Right lobe of liver (tissue), 6 donors: ENCODE data around the gene RABL6. TPM values are rescaled to one million over a fixed set of nuclear protein-coding genes. Genes with fewer than 3 reads are reported as not detected.

Experiments
- ATAC-seq, 4 donors: fragments of 200-7000 bp; cut with Tn5 transposase; one replicate each; pipeline ENCODE4 v1.9.1; 2020; ENCODE audit warnings: mild to moderate bottlenecking in 4 of 4, moderate library complexity in 4 of 4
- DNase-seq, 3 donors: peaks; one replicate each; pipeline ENCODE4 v3.0.0-alpha.2; 2020
- H3K27ac ChIP-seq, 3 donors: fragments of 200-600 bp; one replicate each; pipeline ENCODE4 v1.8.0; 2022
- H3K27me3 ChIP-seq, 2 donors: fragments of 200-600 bp; one replicate each; pipeline ENCODE4 v1.8.0; 2022
- H3K36me3 ChIP-seq, 4 donors: fragments of 200-600 bp; sonication (generic) in 1 of 4; one replicate each; pipeline versions ENCODE4 v1.5.1 to v1.8.0; 2017 to 2022; ENCODE audit warnings: control low read depth in 1 of 4
- H3K4me1 ChIP-seq, 4 donors: fragments of 200-600 bp; sonication (generic) in 1 of 4; one replicate each; pipeline versions ENCODE4 v1.5.1 to v1.8.0; 2017 to 2022; ENCODE audit warnings: control low read depth in 1 of 4
- H3K4me3 ChIP-seq, 3 donors: fragments of 200-600 bp; one replicate each; pipeline ENCODE4 v1.8.0; 2022
- H3K9me3 ChIP-seq, 4 donors: fragments of 200-600 bp; sonication (generic) in 1 of 4; one replicate each; pipeline versions ENCODE4 v1.5.1 to v1.8.0; 2017 to 2022; ENCODE audit warnings: control low read depth in 1 of 4
- POLR2A ChIP-seq: fragments of 450-650 bp; IDR thresholded peaks from one replicate; pipeline ENCODE4 v1.6.1; 2017; ENCODE audit warnings: antibody characterized with exemption, mild to moderate bottlenecking
- WGBS: methylation state at CpG from one replicate; pipeline ENCODE4 v1.1.6; 2018; ENCODE audit warnings: low coverage, low lambda C conversion rate; ENCODE audit not compliant: insufficient coverage; ENCODE audit errors: missing lambda C conversion rate; 5-methylcytosine and 5-hydroxymethylcytosine counted together
- intact Hi-C, 2 donors: fragments of 100-400 bp; cut with DNase I; formaldehyde crosslinking; loops; one replicate each; pipeline versions ENCODE4 v1.11.2 to v1.14.1; 2022
- total RNA-seq, 6 experiments: library from RNA; depleted of rRNA in 2 of 6; stranded (reverse); fragments of >200 nt in 2 of 6; fragmentation: NEBNext Ultra II Directional in 3 of 6; extraction: Animal tissue kit (Norgen Biotek cat#: 25700) in 3 of 6; gene quantifications; one replicate each; pipeline versions ENCODE4 v1.1.0 to v1.2.4, GENCODE V29; 2016 to 2023
- TF ChIP-seq, protein P1 (sequence below), 4 donors: fragments of 200-600 bp in 3 of 4; fragments of 450-650 bp in 1 of 4; IDR thresholded peaks; one replicate each; pipeline versions ENCODE4 v1.5.1 to v1.8.0; 2016 to 2022; ENCODE audit warnings: antibody characterized with exemption in 4 of 4, mild to moderate bottlenecking in 2 of 4
- donor health status: DM: no; HTN: yes; CAD: no.
- donor health status: DM: no; HTN: no; CAD: no.
- donor health status: DM: no; HTN: no; CAD: no.
- donor health status: DM: no; HTN: yes; CAD: no.
- donor health status: DM: no; HTN: yes; CAD: no.

RABL6 gene
- total RNA-seq, 6 experiments from 2014 or later, result 8.0 to 14.8 (median 12.4) TPM

DNA sequence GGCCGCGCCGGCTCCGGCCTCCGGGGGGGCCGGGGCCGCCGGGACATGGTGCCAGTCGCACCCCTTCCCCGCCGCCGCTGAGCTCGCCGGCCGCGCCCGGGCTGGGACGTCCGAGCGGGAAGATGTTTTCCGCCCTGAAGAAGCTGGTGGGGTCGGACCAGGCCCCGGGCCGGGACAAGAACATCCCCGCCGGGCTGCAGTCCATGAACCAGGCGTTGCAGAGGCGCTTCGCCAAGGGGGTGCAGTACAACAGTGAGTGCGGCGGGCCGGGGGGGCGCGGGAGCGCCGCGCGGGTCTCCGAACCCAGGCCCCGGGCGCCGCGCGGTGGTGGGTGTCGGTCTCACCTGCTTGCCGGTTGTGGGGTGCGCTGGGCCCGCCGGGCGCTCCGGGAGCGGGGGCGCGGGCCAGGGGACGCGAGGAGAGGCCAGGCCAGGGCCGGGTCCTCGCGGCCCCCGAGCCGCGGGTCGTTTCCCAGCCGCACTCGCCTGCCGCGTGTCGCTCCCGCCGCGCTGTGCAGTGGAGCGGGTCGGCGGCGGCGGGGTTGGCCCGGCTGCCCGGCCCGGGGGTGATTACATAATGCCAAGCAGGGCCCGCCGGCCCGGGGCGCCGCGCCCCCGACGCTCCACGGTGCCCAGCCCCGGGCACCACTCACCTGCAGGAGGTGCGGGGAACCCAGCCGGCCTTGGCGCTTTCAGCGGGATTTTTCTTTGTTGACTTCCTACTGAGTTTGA is 492 bp downstream of the RABL6 start:
- intact Hi-C loops, result no loop called here
- Histone ChIP-seq H3K9me3 (no peaks in the 10 kb centered on the region), H3K27me3 (no peaks in the 10 kb centered on the region), H3K4me3 (peak overlapping the region; percentile 75 to 92 (median 86)), H3K36me3 (peaks cover 0 to 3% (median 0%) of the 10 kb centered on the region in 4 donors), H3K27ac (peak overlapping the region in 2 of 3 donors; percentile 47 to 83), H3K4me1 (peaks cover 0 to 14% (median 0%) of the 10 kb centered on the region in 4 donors)
- peak; percentile 16 to 33 (median 20) for ATAC-seq
- DNase-seq, result peak in 2 of 3 donors; percentile 50 to 70
- WGBS, result 2% methylated on average over 13 of the region's 93 CpGs
- TF ChIP-seq, protein P1, sequence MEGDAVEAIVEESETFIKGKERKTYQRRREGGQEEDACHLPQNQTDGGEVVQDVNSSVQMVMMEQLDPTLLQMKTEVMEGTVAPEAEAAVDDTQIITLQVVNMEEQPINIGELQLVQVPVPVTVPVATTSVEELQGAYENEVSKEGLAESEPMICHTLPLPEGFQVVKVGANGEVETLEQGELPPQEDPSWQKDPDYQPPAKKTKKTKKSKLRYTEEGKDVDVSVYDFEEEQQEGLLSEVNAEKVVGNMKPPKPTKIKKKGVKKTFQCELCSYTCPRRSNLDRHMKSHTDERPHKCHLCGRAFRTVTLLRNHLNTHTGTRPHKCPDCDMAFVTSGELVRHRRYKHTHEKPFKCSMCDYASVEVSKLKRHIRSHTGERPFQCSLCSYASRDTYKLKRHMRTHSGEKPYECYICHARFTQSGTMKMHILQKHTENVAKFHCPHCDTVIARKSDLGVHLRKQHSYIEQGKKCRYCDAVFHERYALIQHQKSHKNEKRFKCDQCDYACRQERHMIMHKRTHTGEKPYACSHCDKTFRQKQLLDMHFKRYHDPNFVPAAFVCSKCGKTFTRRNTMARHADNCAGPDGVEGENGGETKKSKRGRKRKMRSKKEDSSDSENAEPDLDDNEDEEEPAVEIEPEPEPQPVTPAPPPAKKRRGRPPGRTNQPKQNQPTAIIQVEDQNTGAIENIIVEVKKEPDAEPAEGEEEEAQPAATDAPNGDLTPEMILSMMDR (IDR thresholded peaks at IDR 0.05), result no peak
- no peak for TF ChIP-seq POLR2A

DNA sequence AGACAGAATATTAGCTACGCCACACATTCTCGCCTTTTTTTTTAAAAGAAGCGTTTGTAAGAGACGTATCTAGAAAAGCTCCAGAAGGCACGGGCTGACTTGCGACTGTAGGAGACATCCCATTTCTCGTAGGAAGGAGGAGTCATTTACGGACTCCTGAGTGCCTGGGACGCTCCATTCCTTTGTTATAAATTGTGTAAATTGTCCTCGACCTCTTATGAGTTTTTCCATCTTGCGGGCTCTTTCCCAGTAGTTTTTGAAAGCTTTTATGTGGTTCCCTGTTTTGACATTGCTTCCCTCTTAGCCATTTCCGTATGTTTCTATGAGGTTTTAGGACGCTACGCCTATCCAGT is 1.0 kb downstream of the RABL6 start:
- no peak for ATAC-seq
- Histone ChIP-seq H3K36me3 (peaks cover 0 to 3% (median 0%) of the 10 kb centered on the region in 4 donors), H3K4me3 (peak overlapping the region; percentile 75 to 92 (median 86)), H3K4me1 (peaks cover 0 to 14% (median 0%) of the 10 kb centered on the region in 4 donors), H3K9me3 (no peaks in the 10 kb centered on the region), H3K27ac (peak overlapping the region in 1 of 3 donors; percentile 83), H3K27me3 (no peaks in the 10 kb centered on the region)
- no peak for TF ChIP-seq POLR2A
- TF ChIP-seq, protein P1 (IDR thresholded peaks at IDR 0.05), result no peak
- no peak for DNase-seq
- intact Hi-C loops, result no loop called here
- WGBS, result 8% methylated on average over 14 of the region's 14 CpGs

DNA sequence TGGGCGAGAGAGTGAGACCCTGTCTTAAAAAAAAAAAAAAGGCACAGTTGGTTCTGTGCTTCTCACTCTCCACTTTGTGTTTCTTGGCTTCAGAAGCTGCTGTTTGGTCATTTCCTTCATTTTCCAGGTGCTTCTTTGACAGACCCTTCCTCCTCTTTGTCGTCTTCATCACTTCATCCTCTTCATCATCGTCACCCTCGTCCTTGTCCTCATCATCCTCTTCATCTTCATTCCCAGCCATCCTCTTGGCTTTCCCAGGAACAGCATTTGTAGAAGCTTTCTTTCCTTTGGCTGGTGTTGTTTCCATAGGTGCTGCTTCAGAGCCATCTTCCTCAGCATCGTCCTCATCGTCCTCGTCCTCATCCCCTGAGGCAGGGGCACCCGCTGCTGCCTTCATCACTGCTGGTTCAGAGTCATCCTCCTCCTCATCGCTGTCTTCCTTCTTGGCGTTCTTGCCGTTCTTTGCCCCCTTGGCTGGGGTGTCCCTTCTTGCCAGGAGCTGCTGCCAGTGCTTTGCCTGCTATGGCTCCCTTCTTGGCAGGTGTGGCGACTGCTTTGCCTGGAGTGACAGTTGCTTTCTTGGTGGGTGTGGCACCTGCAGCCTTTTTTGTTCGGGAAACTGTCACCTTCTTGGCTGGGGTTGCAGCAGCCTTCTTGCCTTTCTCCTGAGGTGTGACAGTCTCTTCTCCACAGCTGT is 7.1 kb downstream of the RABL6 start:
- no peak for ATAC-seq
- DNase-seq, result no peak

DNA sequence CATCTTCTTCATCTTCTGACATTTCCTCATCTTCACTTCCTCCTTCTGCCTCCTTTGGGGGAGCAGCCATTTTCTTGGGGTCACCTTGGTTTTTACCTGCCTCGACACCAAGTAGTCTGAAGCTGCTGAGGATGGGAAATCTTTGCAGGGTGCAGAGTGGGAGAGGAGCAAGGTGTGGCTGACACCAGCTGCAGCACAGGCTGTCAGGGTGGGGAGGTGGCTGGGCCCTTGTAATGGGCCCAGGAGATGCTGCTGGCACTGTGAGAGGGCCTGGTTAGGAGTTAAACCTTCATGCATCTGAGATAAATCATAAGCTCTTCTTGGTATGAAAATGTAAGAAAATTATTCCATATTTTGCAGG is 7.7 kb downstream of the RABL6 start:
- DNase-seq (no peak), ATAC-seq (no peak)
- Histone ChIP-seq H3K4me3 (no peak overlapping the region), H3K4me1 (no peaks in the 10 kb centered on the region), H3K27me3 (no peaks in the 10 kb centered on the region), H3K36me3 (peaks cover 0 to 3% (median 0%) of the 10 kb centered on the region in 4 donors), H3K9me3 (no peaks in the 10 kb centered on the region), H3K27ac (no peak overlapping the region)
- TF ChIP-seq POLR2A, result no peak
- intact Hi-C loops, result no loop called here
- 43% methylated on average over 1 of the region's 1 CpG for WGBS

More for the DNA sequence above, 7.1 kb downstream of the RABL6 start:
- no peak overlapping the region for H3K27ac ChIP-seq
- H3K27me3 ChIP-seq, result no peaks in the 10 kb centered on the region
- peaks cover 0 to 3% (median 0%) of the 10 kb centered on the region in 4 donors for H3K36me3 ChIP-seq
- 87% methylated on average over 11 of the region's 13 CpGs for WGBS
- intact Hi-C loops, result no loop called here
- no peak overlapping the region for H3K4me3 ChIP-seq
- no peak for TF ChIP-seq POLR2A
- TF ChIP-seq, protein P1 (IDR thresholded peaks at IDR 0.05), result no peak
- no peaks in the 10 kb centered on the region for H3K9me3 ChIP-seq
- no peaks in the 10 kb centered on the region for H3K4me1 ChIP-seq
